Duodenal mucosa (tissue), 2 donors: ENCODE data around the gene HK3.
"Not testable (repeated sequence)": the region's sequence is repeated elsewhere in the genome, so short reads cannot be mapped to it uniquely, and the experiment has no call there.

Experiments used
- H3K27ac ChIP-seq: one replicate; pipeline ENCODE4 v1.7.0; 2013; ENCODE audit warnings: low read depth, low read length
- H3K27me3 ChIP-seq, 2 donors: one replicate each; pipeline ENCODE4 v1.7.0; 2013; ENCODE audit warnings: low read length in 2 of 2, control low read depth in 1 of 2; ENCODE audit not compliant: insufficient read depth in 2 of 2, control insufficient read depth in 1 of 2
- H3K36me3 ChIP-seq, 2 donors: one replicate each; pipeline ENCODE4 v1.7.0; 2013; ENCODE audit warnings: low read length in 2 of 2, control low read depth in 1 of 2; ENCODE audit not compliant: insufficient read depth in 2 of 2, control insufficient read depth in 1 of 2
- H3K4me1 ChIP-seq, 2 donors: one replicate each; pipeline ENCODE4 v1.7.0; 2013; ENCODE audit warnings: low read length in 2 of 2, control low read depth in 1 of 2; ENCODE audit not compliant: insufficient read depth in 2 of 2, control insufficient read depth in 1 of 2
- H3K4me3 ChIP-seq, 2 donors: one replicate each; pipeline ENCODE4 v1.7.0; 2013; ENCODE audit warnings: low read length in 2 of 2, low read depth in 1 of 2
- H3K9ac ChIP-seq, 2 donors: one replicate each; pipeline ENCODE4 v1.7.0; 2013; ENCODE audit warnings: low read length in 2 of 2, low read depth in 1 of 2
- H3K9me3 ChIP-seq, 2 donors: one replicate each; pipeline ENCODE4 v1.7.0; 2013; ENCODE audit warnings: low read length in 2 of 2, control low read depth in 1 of 2; ENCODE audit not compliant: control insufficient read depth in 1 of 2

The HK3 gene

GRCh38 chr5:176876506-176877431 is 22.4 kb downstream of the HK3 start:
- no peaks in the 10 kb centered on the region for H3K36me3 ChIP-seq
- H3K9ac ChIP-seq: no peak overlapping the region
- H3K27me3 ChIP-seq: peaks cover 6 to 15% of the 10 kb centered on the region in 2 donors
- no peaks in the 10 kb centered on the region for H3K9me3 ChIP-seq
- no peak overlapping the region for H3K27ac ChIP-seq
- no peak overlapping the region for H3K4me3 ChIP-seq
- H3K4me1 ChIP-seq: no peaks in the 10 kb centered on the region

GRCh38 chr5:176875783-176876505 is 23.2 kb downstream of the HK3 start:
- no peak overlapping the region for H3K27ac ChIP-seq
- no peaks in the 10 kb centered on the region for H3K36me3 ChIP-seq
- peaks cover 6 to 15% of the 10 kb centered on the region in 2 donors for H3K27me3 ChIP-seq
- no peak overlapping the region for H3K9ac ChIP-seq
- H3K9me3 ChIP-seq: no peaks in the 10 kb centered on the region
- no peaks in the 10 kb centered on the region for H3K4me1 ChIP-seq
- H3K4me3 ChIP-seq: no peak overlapping the region

- Histone ChIP-seq H3K9me3 (no peaks in the 10 kb centered on the region), H3K4me3 (no peak overlapping the region), H3K9ac (no peak overlapping the region), H3K27me3 (peaks cover 6 to 15% of the 10 kb centered on the region in 2 donors), H3K4me1 (no peaks in the 10 kb centered on the region), H3K36me3 (no peaks in the 10 kb centered on the region), H3K27ac (no peak overlapping the region)
Measured at GRCh38 chr5:176875014-176875550, 24.1 kb downstream of the HK3 start.

- H3K4me1 ChIP-seq: no peaks in the 10 kb centered on the region
- H3K9me3 ChIP-seq: no peaks in the 10 kb centered on the region
- H3K4me3 ChIP-seq: no peak overlapping the region
- H3K9ac ChIP-seq: no peak overlapping the region
- H3K27me3 ChIP-seq: peaks cover 6 to 15% of the 10 kb centered on the region in 2 donors
- H3K27ac ChIP-seq: no peak overlapping the region
- H3K36me3 ChIP-seq: no peaks in the 10 kb centered on the region
Measured at GRCh38 chr5:176874198-176874780, 24.9 kb downstream of the HK3 start.

- Histone ChIP-seq H3K27ac (no peak overlapping the region), H3K27me3 (peaks cover 6 to 15% of the 10 kb centered on the region in 2 donors), H3K9me3 (no peaks in the 10 kb centered on the region), H3K36me3 (no peaks in the 10 kb centered on the region), H3K4me1 (no peaks in the 10 kb centered on the region), H3K4me3 (no peak overlapping the region), H3K9ac (no peak overlapping the region)
Measured at GRCh38 chr5:176873541-176874172, 25.5 kb downstream of the HK3 start.

GRCh38 chr5:176873011-176873410 is 26.1 kb downstream of the HK3 start:
- H3K4me1 ChIP-seq, H3K9ac ChIP-seq, H3K9me3 ChIP-seq, H3K4me3 ChIP-seq, H3K27ac ChIP-seq, H3K36me3 ChIP-seq: not testable (repeated sequence)
- H3K27me3 ChIP-seq: peaks cover 6 to 15% of the 10 kb centered on the region in 2 donors

GRCh38 chr5:176872586-176872985 is 26.6 kb downstream of the HK3 start:
- peaks cover 6 to 13% of the 10 kb centered on the region in 2 donors for H3K27me3 ChIP-seq
- not testable (repeated sequence) for H3K27ac ChIP-seq, H3K4me1 ChIP-seq, H3K36me3 ChIP-seq, H3K4me3 ChIP-seq, H3K9ac ChIP-seq, H3K9me3 ChIP-seq

GRCh38 chr5:176870644-176871043 is 28.5 kb downstream of the HK3 start:
- not testable (repeated sequence) for H3K27ac ChIP-seq, H3K9me3 ChIP-seq, H3K4me1 ChIP-seq, H3K36me3 ChIP-seq, H3K4me3 ChIP-seq, H3K9ac ChIP-seq
- peaks cover 20 to 21% of the 10 kb centered on the region in 2 donors for H3K27me3 ChIP-seq

- Histone ChIP-seq H3K36me3 (no peaks in the 10 kb centered on the region), H3K4me3 (no peak overlapping the region), H3K27ac (no peak overlapping the region), H3K9me3 (no peaks in the 10 kb centered on the region), H3K4me1 (no peaks in the 10 kb centered on the region), H3K27me3 (peaks cover 21% of the 10 kb centered on the region in 2 donors), H3K9ac (no peak overlapping the region)
Measured at GRCh38 chr5:176870110-176870591, 29.0 kb downstream of the HK3 start.
